Measurements from ENCODE around the gene GLRX3. TPM values are rescaled to one million over a fixed set of nuclear protein-coding genes. Genes with fewer than 3 reads are reported as not detected.

The GLRX3 gene
- total and polyA plus RNA-seq, 10 of the 15 experiments (the other 5 are each of a cell fraction or from before 2014, with no cell fraction given), result 94.7 to 209 (median 131) TPM

GRCh38 chr10:130136226-130137089, at the start of gene GLRX3 (continued):
- TF ChIP-seq CUX1 (IDR thresholded peaks at IDR 0.05; ENCODE audit: insufficient replicate concordance, low read depth, low read length), result no peak
- peak; percentile 68 for TF ChIP-seq MAX (IDR thresholded peaks at IDR 0.05; ENCODE audit: low read depth, low read length)
- no peak for TF ChIP-seq PKNOX1 (IDR thresholded peaks at IDR 0.05)
- no peak for TF ChIP-seq TCF7 (IDR thresholded peaks at IDR 0.05; ENCODE audit: borderline replicate concordance)
- no peak for TF ChIP-seq TBL1XR1 (IDR thresholded peaks at IDR 0.05; ENCODE audit: low read depth, low read length)
- TF ChIP-seq CHD2 (IDR thresholded peaks at IDR 0.05; ENCODE audit: borderline replicate concordance, low read depth, low read length), result peak; percentile 77; the same call in 1 of the 2 replicates
- TF ChIP-seq ZNF687 (IDR thresholded peaks at IDR 0.05), result no peak
- TF ChIP-seq BACH1 (IDR thresholded peaks at IDR 0.05; ENCODE audit: borderline replicate concordance), result no peak
- TF ChIP-seq RBBP5 (conservative IDR thresholded peaks at IDR 0.05), result no peak
- no peak for TF ChIP-seq HSF1 (IDR thresholded peaks at IDR 0.05; ENCODE audit: low read depth, low read length)
- no peak for TF ChIP-seq CREM (IDR thresholded peaks at IDR 0.05; ENCODE audit: low read depth)
- peak; percentile 22; the same call in 1 of the 2 replicates for TF ChIP-seq EED (IDR thresholded peaks at IDR 0.05; ENCODE audit: low read depth)
- TF ChIP-seq SREBF1 (IDR thresholded peaks at IDR 0.05; ENCODE audit: low read length), result no peak
- no peak for TF ChIP-seq IRF3 (IDR thresholded peaks at IDR 0.05)
- TF ChIP-seq POLR2A (IDR thresholded peaks at IDR 0.05; ENCODE audit: low read depth, low read length), result peak; percentile 93
- no peak for TF ChIP-seq EZH2 (IDR thresholded peaks at IDR 0.05; ENCODE audit: borderline replicate concordance, control insufficient read depth, low read depth, low read length)
